OCI-LY7 (cell line): ENCODE results near the gene STX11. TPM values are rescaled to one million over a fixed set of nuclear protein-coding genes. Genes with fewer than 3 reads are reported as not detected.

Experiments
- BruUV-seq: library from RNA; stranded (reverse); fragments of 400-500 nt; replicated peaks from 2 replicates; lab custom pipeline; 2021; lab: Mats Ljungman, UMichigan
- CTCF ChIA-PET: fragments of 300-600 bp; sonication (Branson Sonifier 250); formaldehyde crosslinking; loops from one replicate; lab custom pipeline; 2022; ENCODE audit warnings: antibody characterized with exemption; ENCODE audit not compliant: unreplicated experiment; lab: Charles Lee
- POLR2A ChIA-PET: fragments of 300-600 bp; sonication (Branson Sonifier 250); formaldehyde crosslinking; loops from one replicate; lab custom pipeline; 2022; ENCODE audit warnings: antibody characterized with exemption; lab: Charles Lee
- DNase-seq: peaks from one replicate; pipeline ENCODE4 v3.0.0-alpha.2; 2015; ENCODE audit warnings: low spot score
- H2AFZ ChIP-seq: fragments of 200-600 bp; sonication (generic), shearing (Covaris generic); 2 replicates; pipeline ENCODE4 v1.6.1; 2014; ENCODE audit warnings: mild to moderate bottlenecking, antibody characterized with exemption, low read length, moderate library complexity
- H3K27ac ChIP-seq: fragments of 200-600 bp; sonication (generic); 2 replicates; pipeline ENCODE4 v1.5.1; 2014; ENCODE audit warnings: mixed run types, low read depth, mild to moderate bottlenecking, moderate library complexity, low read length, inconsistent platforms; ENCODE audit not compliant: poor library complexity, severe bottlenecking
- H3K36me3 ChIP-seq: fragments of 200-600 bp; sonication (generic); 2 replicates; pipeline ENCODE4 v1.6.1; 2014; ENCODE audit warnings: mild to moderate bottlenecking, antibody characterized with exemption, low read length, moderate library complexity, mixed read lengths; ENCODE audit not compliant: insufficient read depth
- H3K4me1 ChIP-seq: fragments of 200-600 bp; sonication (generic); 2 replicates; pipeline ENCODE4 v1.5.1; 2014; ENCODE audit warnings: mild to moderate bottlenecking, low read length; ENCODE audit not compliant: insufficient read depth, poor library complexity, severe bottlenecking
- H3K4me2 ChIP-seq: fragments of 200-600 bp; sonication (generic); 2 replicates; pipeline ENCODE4 v1.6.1; 2014; ENCODE audit warnings: mild to moderate bottlenecking, low read length
- H3K4me3 ChIP-seq: fragments of 200-600 bp; sonication (generic); 2 replicates; pipeline ENCODE4 v1.5.1; 2014; ENCODE audit warnings: mild to moderate bottlenecking, low read depth, low read length; ENCODE audit not compliant: poor library complexity, severe bottlenecking
- H3K79me2 ChIP-seq: fragments of 200-600 bp; sonication (generic); 2 replicates; pipeline ENCODE4 v1.6.1; 2016; ENCODE audit warnings: low read depth, mild to moderate bottlenecking, low read length, moderate library complexity, mixed read lengths; ENCODE audit not compliant: insufficient read depth
- H3K9me2 ChIP-seq: fragments of 200-600 bp; sonication (generic); 2 replicates; pipeline ENCODE4 v1.6.1; 2016; ENCODE audit warnings: mild to moderate bottlenecking, low read length, mixed read lengths; ENCODE audit not compliant: insufficient read depth
- H3K9me3 ChIP-seq: fragments of 200-600 bp; sonication (generic); 2 replicates; pipeline ENCODE4 v1.6.1; 2014; ENCODE audit warnings: mild to moderate bottlenecking, mixed run types, low read length, mixed read lengths
- H4K20me1 ChIP-seq: fragments of 200-600 bp; sonication (generic); 2 replicates; pipeline ENCODE4 v1.6.1; 2014; ENCODE audit warnings: mild to moderate bottlenecking, antibody characterized with exemption, low read length, moderate library complexity, mixed read lengths; ENCODE audit not compliant: insufficient read depth
- CTCF ChIP-seq: fragments of 200-600 bp; sonication (generic); conservative IDR thresholded peaks from 2 replicates; pipeline ENCODE4 v1.5.1; 2014; ENCODE audit warnings: mild to moderate bottlenecking, antibody characterized with exemption, low read length, moderate library complexity, mixed read lengths
- EZH2phosphoT487 ChIP-seq: fragments of 200-600 bp; sonication (generic); IDR thresholded peaks from 2 replicates; pipeline ENCODE4 v1.6.1; 2018; ENCODE audit warnings: low read depth, borderline replicate concordance, mild to moderate bottlenecking, mixed run types, antibody characterized with exemption, low read length, moderate library complexity, mixed read lengths
- intact Hi-C: fragments of 100-400 bp; cut with micrococcal nuclease; formaldehyde crosslinking; loops from one replicate; pipeline ENCODE4 v1.10.0; 2022; ENCODE audit not compliant: unreplicated experiment
- total RNA-seq, 2 experiments: library from RNA; depleted of rRNA in 1 of 2; stranded (reverse); fragments of >200 nt in 1 of 2; shearing (Covaris generic) in 1 of 2; gene quantifications; 2 replicates each; pipeline ENCODE4 v1.2.3, GENCODE V29; 2014 to 2022

Gene STX11
- total RNA-seq, 2 experiments from 2014 or later = 0.16 to 1.1 TPM

- TF ChIP-seq EZH2phosphoT487 (no peak), CTCF (no peak)
- Histone ChIP-seq H3K27ac (no peak overlapping the region), H3K4me2 (no peak overlapping the region), H3K79me2 (no peaks in the 10 kb centered on the region), H3K9me2 (no peaks in the 10 kb centered on the region), H3K4me3 (no peak overlapping the region), H3K9me3 (no peaks in the 10 kb centered on the region), H4K20me1 (no peaks in the 10 kb centered on the region), H2AFZ (no peak overlapping the region), H3K36me3 (no peaks in the 10 kb centered on the region), H3K4me1 (peaks cover 17% of the 10 kb centered on the region)
- ChIA-PET CTCF (no interaction called here), POLR2A (interaction anchor here (0.9 kb wide), 1 partner anchor 63 kb away, joined by 4 read pairs; the partner anchor contains the start of gene STX11)
- DNase-seq = no peak
- no TSS peak for BruUV-seq
- intact Hi-C loops = loop anchor here (10.0 kb wide), 4 partner anchors 369 to 1591 kb away; partner anchors contain the start of genes EPM2A and LTV1
Measured at GRCh38 chr6:144213315-144213714, 63.0 kb downstream of the STX11 start.

- H3K9me3 ChIP-seq = no peaks in the 10 kb centered on the region
- H4K20me1 ChIP-seq = no peaks in the 10 kb centered on the region
- no peak overlapping the region for H3K4me2 ChIP-seq
- TF ChIP-seq CTCF (no peak), EZH2phosphoT487 (no peak)
- intact Hi-C loops = loop anchor here (10.0 kb wide), 4 partner anchors 369 to 1591 kb away; partner anchors contain the start of genes EPM2A and LTV1
- no peak overlapping the region for H3K27ac ChIP-seq
- no peak overlapping the region for H2AFZ ChIP-seq
- no peaks in the 10 kb centered on the region for H3K9me2 ChIP-seq
- ChIA-PET POLR2A (interaction anchor here (1.1 kb wide), 1 partner anchor 128 kb away, joined by 5 read pairs; no protein-coding TSS in a partner anchor), CTCF (no interaction called here)
- peaks cover 17% of the 10 kb centered on the region for H3K4me1 ChIP-seq
- no peaks in the 10 kb centered on the region for H3K79me2 ChIP-seq
- no peak overlapping the region for H3K4me3 ChIP-seq
- peak; percentile 6 for DNase-seq
- H3K36me3 ChIP-seq = no peaks in the 10 kb centered on the region
- BruUV-seq = no TSS peak
Measured at GRCh38 chr6:144214029-144214428, 63.7 kb downstream of the STX11 start.
